Smooth muscle cell (in vitro differentiated cells): ENCODE measurements around the gene SLC9A3. TPM values are rescaled to one million over a fixed set of nuclear protein-coding genes. Genes with fewer than 3 reads are reported as not detected.

Experiments used
- DNase-seq: peaks from one replicate; lab custom pipeline; 2025; ENCODE audit not compliant: unreplicated experiment; lab: John Stamatoyannopoulos, UW
- H2AFZ ChIP-seq: fragments of 200-600 bp; sonication (generic); 2 replicates; pipeline ENCODE4 v1.6.0; 2016; ENCODE audit warnings: antibody characterized with exemption, low read depth, mild to moderate bottlenecking
- H3F3A ChIP-seq: fragments of 200-600 bp; sonication (generic); 2 replicates; pipeline ENCODE4 v1.6.0; 2017; ENCODE audit warnings: antibody characterized with exemption, low read depth
- H3K27ac ChIP-seq: fragments of 200-600 bp; sonication (generic); 2 replicates; pipeline ENCODE4 v1.5.1; 2016; ENCODE audit warnings: low read depth, mild to moderate bottlenecking
- H3K27me3 ChIP-seq: fragments of 200-600 bp; sonication (generic); 2 replicates; pipeline ENCODE4 v1.6.1; 2016; ENCODE audit warnings: low read depth, mild to moderate bottlenecking
- H3K36me3 ChIP-seq: fragments of 200-600 bp; sonication (generic); 2 replicates; pipeline ENCODE4 v1.5.1; 2016; ENCODE audit warnings: low read depth
- H3K4me1 ChIP-seq: fragments of 200-600 bp; sonication (generic); 2 replicates; pipeline ENCODE4 v1.5.1; 2016; ENCODE audit warnings: low read depth
- H3K4me2 ChIP-seq: fragments of 200-600 bp; sonication (generic); 2 replicates; pipeline ENCODE4 v1.6.0; 2016; ENCODE audit warnings: mild to moderate bottlenecking
- H3K4me3 ChIP-seq: fragments of 200-600 bp; sonication (generic); 2 replicates; pipeline ENCODE4 v1.5.1; 2016; ENCODE audit warnings: mild to moderate bottlenecking
- H3K79me2 ChIP-seq: fragments of 200-600 bp; sonication (generic); 2 replicates; pipeline ENCODE4 v1.6.0; 2016; ENCODE audit warnings: low read depth, mild to moderate bottlenecking
- H3K9ac ChIP-seq: fragments of 200-600 bp; sonication (generic); 2 replicates; pipeline ENCODE4 v1.6.0; 2016; ENCODE audit warnings: low read depth
- H3K9me3 ChIP-seq: fragments of 200-600 bp; sonication (generic); replicated peaks from 2 replicates; pipeline ENCODE4 v1.5.1; 2016; ENCODE audit warnings: low read depth
- H4K20me1 ChIP-seq: fragments of 200-600 bp; sonication (generic); 2 replicates; pipeline ENCODE4 v1.6.0; 2016; ENCODE audit warnings: low read depth
- CTCF ChIP-seq: fragments of 200-600 bp; sonication (generic); IDR thresholded peaks from 2 replicates; pipeline ENCODE4 v1.5.1; 2017; ENCODE audit warnings: borderline replicate concordance, mild to moderate bottlenecking, antibody characterized with exemption; ENCODE audit not compliant: insufficient read depth, poor library complexity, severe bottlenecking
- WGBS: methylation state at CpG from one replicate; pipeline ENCODE4 v1.1.7; 2016; ENCODE audit warnings: low lambda C conversion rate; 5-methylcytosine and 5-hydroxymethylcytosine counted together
- polyA plus RNA-seq: library from polyadenylated mRNA; unstranded; fragments of >200 nt; fragmentation: Nextera tagmentation; extraction: Ambion mirVana; gene quantifications from 2 replicates; pipeline ENCODE4 v1.2.1, GENCODE V29; 2016
- total RNA-seq: library from RNA; depleted of rRNA; stranded (reverse); fragments of >200 nt; gene quantifications from 2 replicates; pipeline ENCODE4 v1.2.3, GENCODE V29; 2014

Gene SLC9A3
- total and polyA plus RNA-seq, 2 experiments from 2014 or later = 1.1 to 1.8 TPM

- Histone ChIP-seq H3K9me3 (no peaks in the 10 kb centered on the region), H2AFZ (no peak overlapping the region), H3K36me3 (no peaks in the 10 kb centered on the region), H3F3A (peaks cover 3% of the 10 kb centered on the region), H3K4me3 (no peak overlapping the region), H4K20me1 (no peaks in the 10 kb centered on the region), H3K79me2 (peaks cover 33% of the 10 kb centered on the region), H3K9ac (no peak overlapping the region), H3K4me2 (no peak overlapping the region), H3K4me1 (peaks cover 14% of the 10 kb centered on the region), H3K27ac (no peak overlapping the region), H3K27me3 (no peaks in the 10 kb centered on the region)
- no peak for TF ChIP-seq CTCF
- DNase-seq = no peak
- WGBS = 86% methylated on average over 18 of the region's 18 CpGs
These were observed 83.6 kb downstream of the SLC9A3 start for GRCh38 chr5:440401-441201.

- Histone ChIP-seq H3K27ac (no peak overlapping the region), H3K79me2 (peaks cover 30% of the 10 kb centered on the region), H3K27me3 (no peaks in the 10 kb centered on the region), H3K9ac (no peak overlapping the region), H4K20me1 (no peaks in the 10 kb centered on the region), H3K4me2 (no peak overlapping the region), H3K36me3 (no peaks in the 10 kb centered on the region), H2AFZ (no peak overlapping the region), H3F3A (peaks cover 3% of the 10 kb centered on the region), H3K4me1 (peaks cover 14% of the 10 kb centered on the region), H3K4me3 (no peak overlapping the region), H3K9me3 (no peaks in the 10 kb centered on the region)
- no peak for TF ChIP-seq CTCF
- no peak for DNase-seq
- WGBS = 89% methylated on average over 14 of the region's 14 CpGs
These were observed 84.6 kb downstream of the SLC9A3 start for GRCh38 chr5:439636-440035.

GRCh38 chr5:439181-439580 lies 85.1 kb downstream of the SLC9A3 start:
- 91% methylated on average over 8 of the region's 8 CpGs for WGBS
- Histone ChIP-seq H3K27me3 (no peaks in the 10 kb centered on the region), H3K9ac (no peak overlapping the region), H3K4me1 (peaks cover 14% of the 10 kb centered on the region), H3K36me3 (no peaks in the 10 kb centered on the region), H3F3A (peaks cover 3% of the 10 kb centered on the region), H3K9me3 (no peaks in the 10 kb centered on the region), H2AFZ (no peak overlapping the region), H3K4me3 (no peak overlapping the region), H4K20me1 (no peaks in the 10 kb centered on the region), H3K4me2 (no peak overlapping the region), H3K27ac (no peak overlapping the region), H3K79me2 (peaks cover 25% of the 10 kb centered on the region)
- DNase-seq = no peak
- TF ChIP-seq CTCF = no peak

- Histone ChIP-seq H3K4me2 (no peak overlapping the region), H3K27ac (no peak overlapping the region), H3K4me3 (no peak overlapping the region), H3K4me1 (peaks cover 10% of the 10 kb centered on the region), H3K36me3 (no peaks in the 10 kb centered on the region), H3K9me3 (no peaks in the 10 kb centered on the region), H4K20me1 (no peaks in the 10 kb centered on the region), H3K9ac (no peak overlapping the region), H2AFZ (no peak overlapping the region), H3K27me3 (no peaks in the 10 kb centered on the region), H3F3A (peaks cover 3% of the 10 kb centered on the region), H3K79me2 (peaks cover 19% of the 10 kb centered on the region)
- TF ChIP-seq CTCF = no peak
- whole genome bisulfite sequencing = 90% methylated on average over 14 of the region's 14 CpGs
- DNase-seq = no peak
These were observed 85.7 kb downstream of the SLC9A3 start for GRCh38 chr5:438481-438981.
